CD4-positive, alpha-beta T cell treated with Interleukin-15 for 1 hour (primary cell): Measurements from ENCODE around the gene HK1.

ENCODE experiments used
- DNase-seq: peaks from one replicate; pipeline ENCODE4 v3.0.0-alpha.2; 2020

The HK1 gene

DNA sequence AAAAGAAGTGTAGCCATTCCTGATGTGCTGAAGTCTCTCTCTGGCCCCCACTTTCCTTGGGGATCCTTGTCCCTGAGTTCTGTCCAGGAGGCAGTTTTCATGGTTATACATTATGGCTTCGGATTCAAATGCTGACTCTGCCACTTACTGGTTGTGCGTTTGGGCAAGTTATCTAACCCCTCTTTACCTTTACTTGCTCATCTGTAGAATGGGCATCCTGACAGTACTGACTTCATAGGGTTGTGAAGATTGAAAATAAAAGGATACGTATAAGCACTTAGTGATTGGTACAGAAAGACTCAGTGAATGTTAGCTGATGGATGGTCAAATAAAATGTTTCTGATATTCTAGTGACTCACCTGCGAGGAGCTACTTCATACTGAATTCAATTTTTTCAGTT lies 73.3 kb downstream of the HK1 start:
- no peak for DNase-seq

DNA sequence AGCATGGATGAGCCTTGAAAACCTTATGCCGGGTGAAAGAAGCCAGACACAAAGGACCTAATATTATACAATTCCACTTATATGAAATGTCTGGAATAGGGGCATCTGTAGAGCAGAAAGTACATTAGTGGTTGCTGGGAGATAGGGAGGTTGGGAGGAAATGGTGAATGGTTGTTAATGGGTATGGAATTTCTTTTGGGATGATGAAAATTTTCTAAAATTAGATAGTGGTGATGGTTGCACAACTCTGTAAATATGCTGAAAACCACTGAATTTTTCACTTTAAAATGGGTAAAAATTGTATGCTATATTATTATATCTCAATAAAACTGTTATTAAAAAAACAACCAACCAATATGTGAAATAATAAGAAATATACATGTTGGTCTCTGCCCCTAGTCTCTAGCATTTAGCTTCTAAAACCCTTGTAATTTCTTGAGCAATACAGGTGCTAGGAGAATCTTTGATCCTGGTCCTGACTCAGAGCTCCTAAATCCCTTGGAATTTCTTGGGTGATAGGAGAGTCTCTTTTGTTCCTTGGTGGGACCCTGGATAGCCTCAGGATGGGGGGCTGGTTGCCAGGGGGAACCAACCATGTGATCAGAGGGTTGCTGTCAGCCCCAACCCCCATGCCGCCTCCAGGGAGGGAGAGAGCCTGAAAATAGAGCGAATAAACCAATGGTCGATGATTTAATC lies 74.4 kb downstream of the HK1 start:
- DNase-seq = no peak

DNA sequence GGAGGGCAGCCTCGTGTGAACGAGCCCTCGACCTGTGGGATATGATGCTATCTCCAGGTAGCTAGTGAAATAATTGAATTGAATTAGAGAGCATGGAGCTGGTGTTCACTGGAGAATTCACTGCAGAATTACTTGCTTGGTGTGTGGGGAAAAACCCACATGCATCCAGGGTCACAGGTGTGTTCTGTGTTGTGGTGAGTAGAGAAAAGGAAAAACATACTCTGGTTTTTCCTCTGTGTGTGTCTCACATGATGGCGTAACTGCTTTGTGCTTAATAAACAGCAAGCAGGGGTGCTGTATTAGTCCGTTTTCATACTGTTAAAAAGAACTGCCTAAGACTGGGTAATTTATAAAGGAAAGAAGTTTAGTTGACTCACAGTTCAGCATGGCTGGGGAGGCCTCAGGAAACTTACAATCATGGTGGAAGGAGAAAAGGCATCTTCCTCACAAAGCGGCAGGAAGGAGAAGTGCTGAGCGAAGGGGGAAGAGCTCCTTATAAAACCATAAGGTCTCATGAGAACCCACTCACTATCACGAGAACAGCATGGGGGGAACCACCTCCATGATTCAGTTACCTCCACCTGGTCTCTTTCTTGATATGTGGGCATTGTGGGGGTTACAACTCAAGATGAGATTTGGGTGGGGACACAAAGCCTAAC lies 75.8 kb downstream of the HK1 start:
- no peak for DNase-seq

DNA sequence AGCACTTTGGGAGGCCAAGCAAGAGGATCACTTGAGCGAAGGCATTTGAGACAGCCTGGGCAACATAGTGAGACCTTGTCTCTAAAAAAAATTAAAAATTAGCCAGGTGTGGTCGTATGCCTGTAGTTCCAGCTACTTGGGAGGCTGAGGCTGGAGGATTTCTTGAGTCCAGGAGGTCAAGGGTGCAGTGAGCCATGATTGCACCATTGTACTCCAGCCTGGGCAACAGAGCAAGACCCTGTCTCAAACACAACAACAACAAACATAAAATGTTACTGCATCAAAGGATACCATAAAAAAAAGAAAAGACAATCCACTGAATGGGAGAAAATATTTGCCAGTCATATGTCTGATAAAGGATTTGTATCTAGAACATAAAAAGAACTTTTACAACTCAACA lies 77.9 kb downstream of the HK1 start:
- no peak for DNase-seq

DNA sequence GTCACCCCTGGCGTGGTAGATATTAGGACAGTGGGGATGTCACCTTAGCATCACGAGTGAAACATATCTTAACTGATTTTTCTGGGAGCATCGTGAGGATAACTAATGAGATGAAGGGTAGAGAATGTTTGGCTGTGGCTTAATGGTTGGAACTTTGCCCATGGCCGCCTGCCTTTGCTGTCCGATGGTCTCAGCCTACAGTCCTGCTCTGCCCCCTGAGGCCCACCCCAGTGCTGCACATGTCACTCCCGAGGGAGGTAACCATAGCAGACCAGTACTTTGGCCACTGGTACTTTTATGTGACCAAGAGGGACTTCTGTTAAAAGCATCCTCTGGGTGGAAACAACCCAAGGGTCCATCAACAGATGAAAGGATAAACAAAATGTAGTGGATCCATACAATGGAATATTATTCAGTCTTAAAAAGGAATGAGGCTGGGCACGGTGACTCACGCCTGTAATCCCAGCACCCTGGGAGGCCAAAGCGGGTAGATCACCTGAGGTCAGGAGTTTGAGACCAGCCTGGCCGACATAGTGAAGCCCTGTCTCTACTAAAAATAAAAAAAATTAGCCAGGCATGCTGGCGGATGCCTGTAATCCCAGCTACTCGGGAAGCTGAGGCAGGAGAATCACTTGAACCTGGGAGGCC lies 80.0 kb downstream of the HK1 start:
- DNase-seq = no peak

DNA sequence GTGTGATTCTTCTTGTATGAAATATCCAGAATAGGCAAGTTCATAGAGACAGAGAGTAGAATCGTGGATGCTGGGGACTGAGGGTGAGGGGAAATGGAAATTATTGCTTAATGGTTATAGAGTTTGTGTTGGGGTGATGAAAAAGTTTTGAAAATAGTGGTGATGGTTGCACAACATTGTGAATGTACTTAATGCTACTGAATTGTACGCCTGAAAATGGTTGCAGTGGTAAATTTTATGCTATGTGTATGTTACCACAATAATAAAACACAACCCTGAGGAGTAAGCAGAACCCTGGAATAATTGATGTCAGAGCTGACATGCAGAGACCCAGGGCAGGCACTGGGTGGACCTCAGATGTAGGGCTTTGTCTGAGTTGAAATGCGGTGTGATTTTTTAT lies 80.9 kb downstream of the HK1 start:
- no peak for DNase-seq

DNA sequence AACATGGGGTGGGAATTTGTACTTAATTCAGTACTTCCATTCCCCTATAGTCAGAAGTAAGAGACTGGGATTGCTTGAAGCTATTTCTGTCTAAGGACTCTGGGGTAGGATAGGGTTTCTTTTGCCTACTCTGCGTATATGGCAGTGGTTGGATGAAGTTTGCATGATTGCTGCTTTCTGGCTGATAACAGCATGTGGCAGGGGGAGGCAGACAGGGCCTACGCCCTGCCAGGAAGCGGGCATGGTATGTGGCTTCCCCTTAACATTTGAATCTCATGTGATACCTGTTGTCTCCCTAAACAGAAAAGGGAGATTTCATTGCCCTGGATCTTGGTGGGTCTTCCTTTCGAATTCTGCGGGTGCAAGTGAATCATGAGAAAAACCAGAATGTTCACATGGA lies 81.3 kb downstream of the HK1 start:
- peak; percentile 43 for DNase-seq

DNA sequence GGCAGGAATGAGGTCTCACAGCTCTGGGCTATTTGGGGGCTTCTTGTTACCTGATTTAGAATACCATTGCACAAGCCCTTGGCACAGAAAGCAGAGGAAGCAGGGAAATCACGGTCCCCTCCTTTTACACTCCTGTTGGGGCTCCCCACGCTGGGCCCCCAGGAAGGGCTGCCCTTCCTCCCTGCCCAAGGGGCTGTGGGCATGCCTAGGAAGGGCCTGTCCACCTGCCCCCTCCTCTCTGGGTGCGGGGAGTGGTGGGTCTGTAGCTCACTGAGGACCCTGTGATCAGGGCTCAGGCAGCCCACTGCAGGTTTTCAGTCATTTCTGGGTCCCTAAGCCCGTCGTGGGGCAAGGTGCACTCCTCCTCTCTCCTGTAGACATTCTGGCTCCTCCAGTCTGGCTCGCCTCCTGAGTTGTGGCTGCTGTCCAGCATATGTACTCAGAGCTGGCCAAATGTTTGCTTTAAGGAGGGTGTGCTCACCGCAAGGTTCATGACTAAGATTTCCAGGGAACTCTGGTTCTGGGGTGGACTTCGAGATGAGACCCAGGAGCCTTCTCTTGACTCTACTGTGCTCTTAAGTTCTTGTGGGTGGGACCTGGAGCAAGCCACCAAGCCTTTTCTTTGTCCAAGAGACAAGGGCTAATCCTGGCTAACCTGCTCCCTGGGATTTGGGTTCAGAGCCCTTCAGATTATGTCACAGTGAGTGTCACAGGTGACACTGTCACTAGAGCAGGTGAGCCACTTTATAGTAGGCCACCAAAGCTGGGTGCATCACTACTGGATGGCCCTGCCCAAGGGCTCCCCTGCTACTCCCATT lies 82.4 kb downstream of the HK1 start:
- no peak for DNase-seq

DNA sequence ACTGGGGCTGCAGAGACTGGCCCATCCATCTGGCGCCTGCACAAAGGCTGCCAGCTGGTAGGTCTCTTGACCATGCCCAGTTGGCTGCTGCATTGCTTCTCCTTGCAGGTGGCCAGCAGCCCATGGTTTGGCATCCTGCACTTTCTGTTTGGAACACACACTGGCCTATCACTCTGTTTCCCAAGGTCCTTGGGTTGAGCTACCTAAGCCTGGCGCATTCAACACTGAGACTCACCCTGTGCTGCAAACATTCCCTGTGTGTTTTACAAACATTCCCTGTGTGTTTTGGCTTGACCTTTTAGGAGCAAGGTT lies 83.0 kb downstream of the HK1 start:
- no peak for DNase-seq

DNA sequence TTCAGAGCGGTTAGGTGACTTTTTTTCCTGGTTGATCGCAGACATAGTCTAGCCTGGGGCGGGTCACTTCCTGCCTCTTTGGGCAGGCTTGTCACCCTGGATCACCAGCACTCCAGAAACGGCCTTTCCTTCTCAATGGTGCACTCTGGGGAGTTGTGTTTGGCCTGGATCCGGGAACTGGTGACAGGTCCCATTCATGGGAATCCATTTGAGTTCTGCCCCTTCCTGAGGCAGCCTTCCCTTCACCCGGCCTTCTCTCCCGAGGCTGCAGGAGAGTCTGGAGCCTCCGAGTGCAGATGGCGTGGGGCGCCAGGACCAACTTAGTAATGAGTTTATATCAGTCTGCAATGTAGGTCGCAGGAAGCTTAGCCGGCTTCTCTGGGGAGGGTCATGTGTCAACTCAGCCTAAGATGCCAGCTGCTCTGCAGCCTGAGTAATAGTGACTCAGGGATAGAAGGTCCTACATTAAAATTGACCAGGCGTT lies 84.2 kb downstream of the HK1 start:
- DNase-seq = no peak

DNA sequence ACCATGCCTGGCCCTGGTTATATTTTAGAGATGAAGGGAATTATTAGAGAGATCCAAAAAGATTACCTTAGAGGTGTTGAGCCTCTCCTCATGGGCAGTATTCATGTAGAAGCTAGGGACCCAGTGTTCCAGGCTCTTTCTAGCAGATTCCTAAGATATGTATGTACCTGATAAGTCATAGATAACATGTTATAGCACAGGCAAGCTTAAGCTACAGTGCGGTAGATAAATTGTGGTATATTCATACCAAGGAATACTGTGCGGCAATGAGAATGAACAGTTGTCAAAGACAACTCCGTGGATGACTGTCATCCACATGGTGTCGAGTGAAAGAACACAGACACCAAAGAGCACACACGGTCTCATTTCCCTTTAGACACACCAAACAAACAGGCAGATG lies 85.4 kb downstream of the HK1 start:
- no peak for DNase-seq

DNA sequence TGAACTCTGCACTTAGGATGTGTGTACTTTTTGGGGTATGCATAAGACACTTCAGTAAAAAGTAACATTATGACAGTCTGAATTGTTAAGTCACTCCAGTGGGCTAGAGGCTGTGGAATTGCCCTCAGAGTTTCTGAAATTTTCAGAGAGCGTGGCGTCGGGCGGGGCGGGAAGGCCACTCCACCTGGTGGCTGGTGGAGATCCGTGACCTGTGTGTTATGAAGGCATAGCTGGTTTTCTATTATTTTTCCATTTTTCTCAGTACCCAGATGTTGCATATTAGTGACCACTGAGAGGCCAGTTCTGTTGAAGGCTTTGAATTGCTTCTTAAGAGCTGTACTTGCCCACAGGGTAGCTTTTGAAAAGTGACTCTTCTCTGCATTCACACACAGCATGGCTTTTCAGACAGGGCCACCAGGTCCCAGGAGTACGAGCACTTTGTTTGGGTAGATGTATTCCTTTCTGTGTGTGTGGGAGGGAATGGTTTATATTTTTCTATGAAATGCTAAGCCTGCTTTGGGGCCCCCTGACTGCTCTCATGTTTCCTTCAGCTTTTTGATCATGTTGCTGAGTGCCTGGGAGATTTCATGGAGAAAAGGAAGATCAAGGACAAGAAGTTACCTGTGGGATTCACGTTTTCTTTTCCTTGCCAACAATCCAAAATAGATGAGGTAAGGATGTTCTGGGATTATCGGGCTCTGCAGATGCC lies 86.1 kb downstream of the HK1 start:
- DNase-seq = no peak

DNA sequence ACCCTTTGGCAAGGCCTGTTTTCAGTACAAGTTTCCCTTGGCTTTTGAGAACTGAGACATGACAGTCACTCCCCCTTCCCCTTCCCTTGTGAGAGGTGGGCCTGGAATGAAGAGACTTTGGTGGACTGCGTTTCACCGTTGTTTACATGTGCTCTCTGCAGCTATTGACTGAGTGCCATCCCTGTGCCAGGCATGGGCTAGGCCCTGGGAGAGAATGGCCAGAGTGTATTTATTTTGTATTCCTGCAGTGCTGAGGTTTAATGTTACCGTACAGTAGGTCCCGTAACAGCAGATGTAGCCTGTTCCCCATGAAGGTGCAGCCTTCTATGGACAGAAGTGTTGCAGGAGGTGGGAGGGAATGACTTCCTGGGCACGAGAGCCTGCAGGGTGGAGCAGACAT lies 88.4 kb downstream of the HK1 start:
- no peak for DNase-seq

DNA sequence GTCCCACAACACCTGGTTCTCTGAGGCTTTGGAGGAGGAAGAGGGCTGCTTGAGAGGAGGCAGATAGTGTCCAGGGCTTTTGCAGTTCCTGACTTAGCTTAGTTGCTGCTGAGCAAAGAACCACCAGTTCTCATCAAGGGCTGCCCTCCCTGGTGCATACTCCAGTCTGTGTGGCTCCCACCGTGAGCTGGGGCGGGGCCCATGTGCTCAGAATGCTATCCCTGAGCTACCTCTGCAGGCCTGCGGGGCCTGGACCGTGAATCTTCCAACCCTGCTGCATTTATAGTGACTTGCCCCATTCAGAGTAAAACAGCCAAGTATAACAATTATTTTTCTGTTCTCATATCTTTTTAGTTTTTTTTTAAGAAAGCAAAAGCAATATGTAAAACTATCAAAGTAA lies 89.2 kb downstream of the HK1 start:
- no peak for DNase-seq

DNA sequence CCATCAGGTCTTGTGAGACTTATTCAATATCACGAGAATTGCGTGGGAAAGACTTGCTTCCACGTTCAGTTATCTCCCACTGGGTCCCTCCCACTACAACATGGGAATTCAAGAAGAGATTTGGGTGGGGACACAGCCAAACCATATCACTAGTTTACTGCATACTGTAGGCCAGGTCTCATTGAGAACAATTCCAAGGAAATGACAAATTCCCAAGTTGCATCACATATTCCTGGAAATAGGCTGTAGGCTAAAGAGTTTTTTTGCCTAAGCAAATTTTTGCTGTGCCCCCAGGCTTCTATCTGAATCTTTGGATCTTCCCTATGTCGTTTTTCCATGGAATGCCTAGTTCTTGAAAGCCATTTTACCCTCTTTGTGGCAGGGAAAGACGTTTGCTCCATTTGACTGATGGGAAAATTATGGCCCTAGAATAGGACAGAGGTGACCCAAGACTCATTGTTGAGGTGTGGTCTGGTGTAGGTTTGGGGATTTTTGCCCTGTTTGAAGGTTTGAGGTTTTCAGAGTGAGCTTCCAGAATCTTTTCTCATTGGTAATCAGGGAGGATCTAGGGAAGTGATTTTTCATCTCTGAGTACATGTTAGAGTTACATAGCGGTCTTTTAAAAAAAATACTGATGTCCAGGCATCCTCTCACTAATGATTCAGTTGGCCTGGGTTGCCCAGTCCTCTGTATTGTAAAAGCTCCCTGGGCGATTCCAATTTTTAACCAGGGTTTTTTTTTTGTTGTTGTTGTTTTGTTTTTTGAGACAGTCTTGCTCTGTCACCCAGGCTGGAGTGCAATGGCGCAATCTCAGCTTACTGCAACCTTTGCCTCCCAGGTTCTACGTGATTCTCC lies 94.1 kb downstream of the HK1 start:
- no peak for DNase-seq

DNA sequence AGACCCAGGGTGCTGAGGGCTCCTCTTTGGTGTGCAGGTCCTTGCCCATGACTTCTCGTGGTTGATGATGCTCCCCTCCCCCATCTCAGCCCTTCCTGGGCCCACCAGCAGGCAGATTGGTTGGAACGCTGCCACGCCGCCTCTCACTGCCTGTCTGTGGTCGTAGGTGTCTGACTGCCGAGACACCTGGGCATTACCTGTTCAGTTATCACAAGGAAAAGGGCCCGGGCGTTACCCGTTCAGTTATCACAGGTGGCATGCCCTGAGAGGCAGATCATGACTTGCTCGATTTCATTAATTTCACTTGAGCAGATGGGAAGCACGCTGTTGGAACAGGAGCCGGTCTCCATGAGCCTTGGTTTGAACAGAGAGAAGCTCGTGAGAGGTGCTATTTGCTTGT lies 95.9 kb downstream of the HK1 start:
- DNase-seq = no peak

DNA sequence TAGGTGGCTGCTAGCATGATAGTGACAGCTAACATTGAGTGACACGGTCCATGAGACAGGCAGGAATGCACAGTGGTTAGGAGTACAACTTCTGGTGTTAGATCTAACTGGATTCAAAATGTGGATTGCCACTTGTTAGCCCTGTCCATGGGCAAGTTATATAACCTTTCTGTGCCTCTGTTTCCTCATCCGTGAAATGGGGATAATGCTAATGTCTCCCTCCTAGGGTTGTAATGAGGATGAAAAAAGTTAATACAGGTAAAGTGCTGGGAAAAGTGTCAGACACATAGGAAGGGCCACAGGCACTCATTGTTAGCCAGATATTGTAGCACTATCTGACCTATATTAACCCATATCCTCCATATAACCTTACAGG lies 96.6 kb downstream of the HK1 start:
- DNase-seq = no peak

DNA sequence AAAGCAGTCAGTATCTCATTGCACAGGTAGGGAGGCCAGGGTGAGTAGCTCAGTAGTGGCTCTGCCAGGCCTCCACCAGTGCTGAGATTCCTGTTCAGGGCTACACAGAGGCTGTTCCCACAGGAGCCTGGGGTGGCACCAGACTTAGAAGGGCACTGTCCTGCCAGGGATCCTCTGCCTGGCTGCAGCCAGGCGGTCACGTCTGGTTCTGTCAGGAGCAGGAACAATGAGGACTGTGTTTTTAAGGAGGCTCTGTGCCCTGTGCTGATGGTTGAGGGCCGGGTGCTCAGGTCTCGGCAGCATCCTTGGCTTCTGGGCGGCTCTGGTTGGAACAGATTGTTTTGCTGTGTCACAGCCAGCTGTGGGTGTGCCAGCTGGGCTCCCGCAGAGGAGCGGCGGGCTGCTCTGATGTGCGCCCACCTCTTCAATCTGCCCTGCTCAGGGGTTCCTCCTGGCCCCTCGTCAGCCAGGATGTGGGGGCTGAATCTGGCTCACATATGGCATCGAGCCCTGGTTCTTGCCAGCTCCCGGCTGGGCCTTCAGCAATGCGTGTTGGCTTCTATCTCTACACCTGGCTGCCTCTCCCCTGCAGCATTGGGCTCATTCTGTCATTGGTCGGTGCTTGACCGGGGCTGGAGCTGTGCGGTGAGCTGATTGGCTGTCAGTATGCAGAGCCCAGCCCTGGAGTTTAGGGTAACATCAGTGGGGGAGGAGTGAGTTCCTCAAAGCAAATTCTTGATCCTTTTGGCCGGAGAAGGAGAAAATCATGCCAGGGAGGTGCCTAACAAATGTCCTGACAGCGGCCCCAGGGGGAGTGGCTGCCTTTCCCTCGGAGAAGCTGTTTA lies 97.2 kb downstream of the HK1 start:
- no peak for DNase-seq

DNA sequence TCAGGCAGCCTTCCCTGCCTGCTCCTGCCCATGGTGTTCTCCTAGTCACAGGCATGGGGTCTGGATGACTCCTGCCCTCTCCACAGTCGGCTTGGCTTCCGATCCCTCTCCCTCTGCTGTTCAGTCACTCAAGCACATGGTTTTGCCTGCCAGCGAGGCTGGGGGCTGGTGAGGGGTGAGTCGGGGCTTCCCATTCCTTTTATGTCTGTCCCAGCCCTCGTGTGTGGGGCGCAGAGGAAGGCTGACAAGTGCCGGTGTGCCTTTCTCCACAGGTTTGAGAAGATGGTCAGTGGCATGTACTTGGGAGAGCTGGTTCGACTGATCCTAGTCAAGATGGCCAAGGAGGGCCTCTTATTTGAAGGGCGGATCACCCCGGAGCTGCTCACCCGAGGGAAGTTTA lies 98.4 kb downstream of the HK1 start:
- DNase-seq = no peak

DNA sequence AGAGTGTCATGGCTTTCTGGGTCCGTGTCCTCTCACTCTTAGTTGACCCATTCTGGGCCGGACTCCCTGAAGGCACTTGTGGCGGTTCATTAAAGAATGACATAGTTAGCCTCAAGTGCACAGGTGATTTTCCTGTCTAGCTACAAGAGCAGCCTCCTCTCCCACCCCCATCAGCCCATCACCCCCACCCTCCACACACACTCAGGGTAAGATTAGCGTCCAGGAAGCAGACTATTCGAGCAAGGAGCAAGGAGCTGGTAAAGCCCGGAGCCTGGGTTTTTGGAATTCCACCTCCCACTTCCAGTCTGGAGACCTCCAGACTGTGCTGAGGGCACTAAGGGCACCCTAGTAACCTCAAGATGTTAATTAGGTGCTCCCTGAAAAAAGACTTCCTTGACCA lies 98.9 kb downstream of the HK1 start:
- no peak for DNase-seq

DNA sequence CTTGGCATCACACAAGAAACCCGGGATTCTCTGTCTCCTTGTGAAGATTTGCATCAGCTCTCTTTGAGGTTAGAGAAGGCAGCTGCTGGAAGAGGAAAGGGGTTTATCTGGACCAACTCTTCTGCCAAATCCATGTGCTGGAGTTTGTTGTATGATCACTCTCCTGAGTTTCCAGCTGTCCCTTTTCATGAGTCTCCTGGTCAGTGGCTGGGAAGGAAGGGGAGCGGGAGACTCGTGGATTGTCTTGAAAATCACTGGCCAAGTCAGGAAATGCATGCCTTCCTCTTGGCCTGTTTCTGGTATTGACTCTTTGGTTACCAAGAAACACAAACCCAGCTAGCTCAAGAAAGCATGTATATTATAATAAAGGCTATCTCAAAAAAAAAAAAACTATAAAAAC lies 99.6 kb downstream of the HK1 start:
- no peak for DNase-seq
